ENCODE data around the gene DECR2. TPM values are rescaled to one million over a fixed set of nuclear protein-coding genes. Genes with fewer than 3 reads are reported as not detected.

DECR2 gene
- total and polyA plus RNA-seq, 9 of the 15 experiments (the other 6 are each of a cell fraction or from before 2014, with no cell fraction given): 1.0 to 31.9 (median 10.3) TPM

DNA sequence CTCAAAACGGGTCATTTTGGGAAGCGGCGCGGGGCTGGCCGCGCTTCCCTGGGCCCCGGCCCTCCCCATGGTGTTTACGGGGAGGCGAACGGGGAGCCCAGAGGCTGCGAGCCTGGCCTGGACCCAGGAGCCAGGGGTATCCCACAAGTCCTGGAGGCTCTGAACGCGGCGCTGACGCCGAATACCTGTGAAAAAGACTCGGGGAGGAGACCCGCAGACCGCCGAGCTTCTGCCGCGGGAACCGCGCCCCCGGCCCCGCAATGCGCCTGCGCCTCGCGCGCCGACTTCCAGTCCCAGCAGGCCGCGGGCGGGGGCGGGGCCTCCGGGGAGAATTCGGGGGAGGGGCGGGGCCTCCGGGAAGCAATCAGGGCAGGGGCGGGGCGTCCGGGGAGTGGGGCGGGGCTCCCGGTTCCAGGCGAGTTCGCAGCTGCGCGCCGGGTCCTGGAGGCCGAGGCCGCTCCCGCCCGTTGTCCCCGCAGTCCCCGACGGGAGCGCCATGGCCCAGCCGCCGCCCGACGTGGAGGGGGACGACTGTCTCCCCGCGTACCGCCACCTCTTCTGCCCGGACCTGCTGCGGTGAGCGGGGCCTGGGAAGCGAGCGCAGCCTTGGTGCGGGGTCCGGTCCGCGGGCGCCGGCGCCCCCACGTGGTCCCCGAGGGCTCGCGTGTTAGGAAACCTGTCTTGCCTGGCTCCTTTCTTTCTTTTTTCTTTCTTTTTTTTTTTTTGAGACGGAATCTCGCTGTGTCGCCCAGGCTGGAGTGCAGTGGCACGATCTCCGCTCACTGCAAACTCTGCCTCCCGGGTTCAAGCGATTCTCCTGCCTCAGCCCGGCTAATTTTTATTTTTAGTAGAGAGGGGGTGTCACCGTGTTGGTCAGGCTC lies at the start of gene DECR2 (continued):
- TF ChIP-seq SMARCA4 (IDR thresholded peaks at IDR 0.05) (peak; percentile 43; the same call in 1 of the 2 replicates), RAD51 (IDR thresholded peaks at IDR 0.05; ENCODE audit: borderline replicate concordance, low read depth) (peak; percentile 62), SIX5 (IDR thresholded peaks at IDR 0.05; ENCODE audit: borderline replicate concordance in 1 of 2, insufficient read depth in 1 of 2, low read depth in 1 of 2, low read length in 2 of 2) (no peak), TCF3 (CRISPR knock-in tag; IDR thresholded peaks at IDR 0.05) (no peak; the same call in 1 of the 2 replicates), MGA (IDR thresholded peaks at IDR 0.05) (peak; percentile 80), XRCC5 (IDR thresholded peaks at IDR 0.05; ENCODE audit: low read depth, low read length) (peak; percentile 58; the same call in 1 of the 2 replicates), GATAD2B (IDR thresholded peaks at IDR 0.05; ENCODE audit: borderline replicate concordance) (no peak), ZNF77 (CRISPR knock-in tag; IDR thresholded peaks at IDR 0.05) (no peak)
- TF ChIP-seq, protein P1, sequence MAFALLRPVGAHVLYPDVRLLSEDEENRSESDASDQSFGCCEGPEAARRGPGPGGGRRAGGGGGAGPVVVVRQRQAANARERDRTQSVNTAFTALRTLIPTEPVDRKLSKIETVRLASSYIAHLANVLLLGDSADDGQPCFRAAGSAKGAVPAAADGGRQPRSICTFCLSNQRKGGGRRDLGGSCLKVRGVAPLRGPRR (CRISPR knock-in tag; IDR thresholded peaks at IDR 0.05): no peak
- TF ChIP-seq, protein P2, sequence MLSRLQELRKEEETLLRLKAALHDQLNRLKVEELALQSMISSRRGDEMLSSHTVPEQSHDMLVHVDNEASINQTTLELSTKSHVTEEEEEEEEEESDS (CRISPR knock-in tag; IDR thresholded peaks at IDR 0.05): no peak
- TF ChIP-seq, protein P3, sequence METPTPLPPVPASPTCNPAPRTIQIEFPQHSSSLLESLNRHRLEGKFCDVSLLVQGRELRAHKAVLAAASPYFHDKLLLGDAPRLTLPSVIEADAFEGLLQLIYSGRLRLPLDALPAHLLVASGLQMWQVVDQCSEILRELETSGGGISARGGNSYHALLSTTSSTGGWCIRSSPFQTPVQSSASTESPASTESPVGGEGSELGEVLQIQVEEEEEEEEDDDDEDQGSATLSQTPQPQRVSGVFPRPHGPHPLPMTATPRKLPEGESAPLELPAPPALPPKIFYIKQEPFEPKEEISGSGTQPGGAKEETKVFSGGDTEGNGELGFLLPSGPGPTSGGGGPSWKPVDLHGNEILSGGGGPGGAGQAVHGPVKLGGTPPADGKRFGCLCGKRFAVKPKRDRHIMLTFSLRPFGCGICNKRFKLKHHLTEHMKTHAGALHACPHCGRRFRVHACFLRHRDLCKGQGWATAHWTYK (CRISPR knock-in tag; IDR thresholded peaks at IDR 0.05): no peak; the same call in 1 of the 2 replicates

Measured in K562 (cell line).